Neural crest cell (in vitro differentiated cells): ENCODE results near the gene POLR2H. TPM values are rescaled to one million over a fixed set of nuclear protein-coding genes. Genes with fewer than 3 reads are reported as not detected.

Source experiments
- DNase-seq: peaks from one replicate; pipeline ENCODE4 v3.0.0; 2021; ENCODE audit warnings: low read depth, mixed read lengths, low spot score
- H3K27ac Mint-ChIP-seq: one replicate; pipeline ENCODE4 v1.8.0; 2021; ENCODE audit warnings: mild to moderate bottlenecking, mixed read lengths; ENCODE audit not compliant: unreplicated experiment
- H3K27me3 Mint-ChIP-seq: 2 replicates; pipeline ENCODE4 v1.8.0; 2021; ENCODE audit warnings: low read depth, mild to moderate bottlenecking, mixed read lengths
- H3K36me3 Mint-ChIP-seq: 2 replicates; pipeline ENCODE4 v1.8.0; 2021; ENCODE audit warnings: low read depth, mild to moderate bottlenecking, mixed read lengths
- H3K4me1 Mint-ChIP-seq: 2 replicates; pipeline ENCODE4 v1.8.0; 2021; ENCODE audit warnings: mixed read lengths
- H3K4me3 Mint-ChIP-seq: one replicate; pipeline ENCODE4 v1.8.0; 2021; ENCODE audit warnings: mild to moderate bottlenecking, mixed read lengths
- H3K9me3 Mint-ChIP-seq: 2 replicates; pipeline ENCODE4 v1.8.0; 2021; ENCODE audit warnings: mixed read lengths
- total RNA-seq: library from RNA; stranded (reverse); gene quantifications from 2 replicates; pipeline ENCODE4 v1.2.1, GENCODE V29; 2021
- TF ChIP-seq, protein P1 (sequence below): fragments of 200-600 bp; sonication (generic); conservative IDR thresholded peaks from 2 replicates; pipeline ENCODE4 v1.5.0; 2021; ENCODE audit warnings: antibody characterized with exemption, mild to moderate bottlenecking

POLR2H gene
- total RNA-seq, 1 donor from 2014 or later, result 94.5 TPM

DNA sequence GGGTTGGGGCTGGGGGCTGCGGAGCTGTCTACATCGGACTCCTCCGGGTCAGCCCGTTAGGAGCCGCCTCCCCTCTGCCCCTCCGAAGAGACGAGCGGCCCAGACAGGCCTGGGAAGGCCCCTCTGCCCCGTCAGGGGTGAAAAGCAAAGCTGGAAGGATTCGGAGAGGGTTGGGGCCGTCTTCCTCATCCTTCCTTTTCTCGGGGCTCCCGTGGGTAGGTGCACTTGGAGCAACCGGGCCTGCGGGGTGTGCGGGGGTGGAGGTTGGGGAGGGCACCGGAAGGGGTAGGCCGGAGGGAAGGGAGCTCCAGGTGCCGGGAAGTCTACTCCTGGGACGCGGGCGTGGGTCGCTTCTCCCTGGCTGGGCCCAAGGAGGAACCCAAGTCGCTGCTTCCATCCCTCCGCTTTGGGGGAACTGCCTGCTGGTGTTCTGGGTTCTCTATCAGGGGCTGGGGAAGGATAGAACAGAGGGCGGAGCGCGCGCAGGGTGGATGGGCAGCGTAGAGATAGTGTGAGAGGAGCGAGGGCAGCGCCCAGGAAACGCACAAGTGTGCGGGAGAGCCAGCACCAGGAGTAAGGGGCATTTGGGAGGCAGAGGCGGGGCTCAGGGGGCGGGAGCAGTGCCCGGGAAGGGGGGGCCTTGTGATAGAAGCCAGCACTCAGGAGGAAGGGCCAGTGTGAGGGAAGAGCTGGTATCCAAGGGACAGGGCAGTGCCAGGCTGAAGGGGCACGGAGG is 590 bp downstream of the POLR2H start:
- peak overlapping the region; percentile 99 for H3K4me3 Mint-ChIP-seq
- H3K27me3 Mint-ChIP-seq, result peaks cover 2% of the 10 kb centered on the region
- TF ChIP-seq, protein P1, sequence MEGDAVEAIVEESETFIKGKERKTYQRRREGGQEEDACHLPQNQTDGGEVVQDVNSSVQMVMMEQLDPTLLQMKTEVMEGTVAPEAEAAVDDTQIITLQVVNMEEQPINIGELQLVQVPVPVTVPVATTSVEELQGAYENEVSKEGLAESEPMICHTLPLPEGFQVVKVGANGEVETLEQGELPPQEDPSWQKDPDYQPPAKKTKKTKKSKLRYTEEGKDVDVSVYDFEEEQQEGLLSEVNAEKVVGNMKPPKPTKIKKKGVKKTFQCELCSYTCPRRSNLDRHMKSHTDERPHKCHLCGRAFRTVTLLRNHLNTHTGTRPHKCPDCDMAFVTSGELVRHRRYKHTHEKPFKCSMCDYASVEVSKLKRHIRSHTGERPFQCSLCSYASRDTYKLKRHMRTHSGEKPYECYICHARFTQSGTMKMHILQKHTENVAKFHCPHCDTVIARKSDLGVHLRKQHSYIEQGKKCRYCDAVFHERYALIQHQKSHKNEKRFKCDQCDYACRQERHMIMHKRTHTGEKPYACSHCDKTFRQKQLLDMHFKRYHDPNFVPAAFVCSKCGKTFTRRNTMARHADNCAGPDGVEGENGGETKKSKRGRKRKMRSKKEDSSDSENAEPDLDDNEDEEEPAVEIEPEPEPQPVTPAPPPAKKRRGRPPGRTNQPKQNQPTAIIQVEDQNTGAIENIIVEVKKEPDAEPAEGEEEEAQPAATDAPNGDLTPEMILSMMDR, result no peak
- H3K9me3 Mint-ChIP-seq, result no peaks in the 10 kb centered on the region
- peak; percentile 36 for DNase-seq
- peaks cover 10% of the 10 kb centered on the region for H3K36me3 Mint-ChIP-seq
- H3K4me1 Mint-ChIP-seq, result peaks cover 41% of the 10 kb centered on the region
- H3K27ac Mint-ChIP-seq, result peak overlapping the region; percentile 97

DNA sequence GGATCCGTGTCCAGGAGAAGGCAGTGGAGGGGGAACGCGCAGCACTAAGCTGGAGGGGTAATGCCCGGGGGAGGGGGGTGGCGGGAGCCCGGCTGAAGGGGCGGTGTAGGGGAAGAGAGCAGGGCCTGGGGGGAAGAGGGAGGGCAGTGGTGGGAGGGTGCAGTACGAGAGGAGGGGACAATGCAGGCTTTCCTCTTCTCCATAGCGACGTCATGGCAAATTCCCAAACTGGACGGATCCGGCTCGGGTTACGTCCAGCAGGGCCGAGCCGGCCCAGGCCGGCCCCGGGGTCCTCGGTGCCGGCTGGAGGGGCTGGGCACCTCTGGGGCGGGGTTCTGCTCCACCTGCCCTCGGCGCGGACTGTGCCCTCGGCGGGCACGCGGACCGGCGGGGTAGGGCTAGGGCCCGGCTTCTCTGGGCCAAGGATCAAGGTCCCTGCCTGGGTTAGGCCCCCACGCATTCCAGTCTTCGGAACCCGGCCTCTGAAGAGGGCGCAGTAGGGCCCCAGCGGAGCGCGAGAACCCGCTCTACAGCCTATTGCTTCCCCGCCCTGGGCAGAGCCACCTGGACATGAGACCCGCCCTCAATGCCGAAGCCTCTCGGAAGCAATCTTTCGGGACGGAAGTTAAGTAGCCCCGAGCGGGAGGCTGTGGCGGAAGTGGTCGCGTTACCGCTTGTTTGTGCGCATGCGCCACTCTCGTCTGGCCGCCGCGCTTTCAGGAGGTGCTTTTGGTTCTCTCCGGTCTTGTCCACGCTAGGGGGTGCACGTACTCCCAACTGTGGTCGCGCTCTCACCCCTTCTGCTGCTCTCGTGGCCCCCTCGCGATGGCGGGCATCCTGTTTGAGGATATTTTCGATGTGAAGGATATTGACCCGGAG is 1.4 kb downstream of the POLR2H start:
- H3K27me3 Mint-ChIP-seq, result peaks cover 2% of the 10 kb centered on the region
- DNase-seq, result peak; percentile 91
- peak overlapping the region; percentile 99 for H3K27ac Mint-ChIP-seq
- no peaks in the 10 kb centered on the region for H3K9me3 Mint-ChIP-seq
- H3K4me3 Mint-ChIP-seq, result peak overlapping the region; percentile 99
- H3K4me1 Mint-ChIP-seq, result peaks cover 41% of the 10 kb centered on the region
- TF ChIP-seq, protein P1, result peak; percentile 62
- peaks cover 12% of the 10 kb centered on the region for H3K36me3 Mint-ChIP-seq

DNA sequence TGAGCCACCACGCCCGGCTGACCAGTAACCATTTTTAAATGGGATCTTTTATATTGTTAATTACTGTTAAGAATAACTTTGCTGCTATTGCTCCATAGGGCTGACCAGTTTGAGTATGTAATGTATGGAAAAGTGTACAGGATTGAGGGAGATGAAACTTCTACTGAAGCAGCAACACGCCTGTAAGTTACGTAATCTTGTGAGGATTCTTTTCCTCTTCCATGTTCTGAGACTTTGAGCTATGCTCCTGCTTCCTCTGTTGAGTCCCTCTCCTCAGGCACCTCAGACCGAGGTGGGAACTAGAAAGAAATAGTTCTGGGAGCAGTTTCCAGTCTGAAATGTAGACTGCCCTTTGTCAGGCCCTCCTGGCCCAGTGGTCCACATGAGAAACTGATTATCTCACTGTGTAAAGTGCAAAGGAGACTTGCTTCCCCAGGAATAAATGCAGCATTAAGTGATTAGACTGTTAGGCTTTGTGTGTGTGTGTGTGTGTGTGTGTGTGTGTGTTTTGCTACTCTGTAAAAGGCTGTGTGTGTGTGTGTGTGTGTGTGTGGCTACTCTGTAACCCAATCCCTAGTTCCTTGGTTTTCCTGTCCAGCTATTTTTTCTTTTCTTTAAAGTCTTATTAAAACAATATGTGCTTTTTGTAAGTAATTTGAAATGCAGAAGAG is 5.2 kb downstream of the POLR2H start:
- H3K4me3 Mint-ChIP-seq, result peak overlapping the region; percentile 56

DNA sequence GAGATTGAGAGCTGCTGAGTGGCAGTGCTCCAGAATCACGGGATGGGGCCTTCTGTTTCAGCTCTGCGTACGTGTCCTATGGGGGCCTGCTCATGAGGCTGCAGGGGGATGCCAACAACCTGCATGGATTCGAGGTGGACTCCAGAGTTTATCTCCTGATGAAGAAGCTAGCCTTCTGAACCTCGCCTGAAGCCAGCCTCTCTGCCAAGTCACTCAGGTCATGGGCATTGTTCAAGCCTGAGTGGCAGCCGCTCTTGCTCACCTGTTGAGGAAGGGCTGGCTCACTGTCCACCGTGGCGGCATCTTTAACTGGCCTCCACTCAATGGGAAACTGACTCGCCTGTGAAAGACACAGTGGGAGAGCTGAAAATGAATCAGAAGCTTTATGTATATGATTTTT is 6.6 kb downstream of the POLR2H start:
- H3K36me3 Mint-ChIP-seq, result peaks cover 26% of the 10 kb centered on the region

More for the DNA sequence above, 5.2 kb downstream of the POLR2H start:
- DNase-seq, result no peak
- Mint-ChIP-seq H3K27ac (no peak overlapping the region), H3K4me1 (peaks cover 26% of the 10 kb centered on the region), H3K36me3 (peaks cover 26% of the 10 kb centered on the region), H3K9me3 (no peaks in the 10 kb centered on the region), H3K27me3 (peaks cover 8% of the 10 kb centered on the region)
- TF ChIP-seq, protein P1, result no peak

More for the DNA sequence above, 6.6 kb downstream of the POLR2H start:
- Mint-ChIP-seq H3K27ac (no peak overlapping the region), H3K4me3 (no peak overlapping the region), H3K27me3 (peaks cover 15% of the 10 kb centered on the region), H3K4me1 (peaks cover 25% of the 10 kb centered on the region), H3K9me3 (no peaks in the 10 kb centered on the region)
- TF ChIP-seq, protein P1, result no peak
- no peak for DNase-seq
